ENCODE measurements around the gene LRIT1.

GRCh38 chr10:84263716-84264115 is 22.4 kb upstream of the LRIT1 start:
- TF ChIP-seq POLR2A (IDR thresholded peaks at IDR 0.05; ENCODE audit: control extremely low read depth in 1 of 2, low read depth in 2 of 2, low read length in 2 of 2) (no peak), MAX (IDR thresholded peaks at IDR 0.05) (no peak), CTCF (IDR thresholded peaks at IDR 0.05; ENCODE audit: control extremely low read depth in 1 of 3, insufficient read depth in 1 of 3, low read depth in 1 of 3, low read length in 3 of 3) (no peak), JUN (IDR thresholded peaks at IDR 0.05; ENCODE audit: low read depth, low read length) (no peak), ASH2L (IDR thresholded peaks at IDR 0.05; ENCODE audit: low read length) (no peak), ATF3 (IDR thresholded peaks at IDR 0.05; ENCODE audit: insufficient read depth, low read depth, low read length) (no peak), RNF2 (IDR thresholded peaks at IDR 0.05; ENCODE audit: borderline replicate concordance, low read depth, low read length, missing control alignments, poor library complexity, severe bottlenecking) (no peak), MAFK (IDR thresholded peaks at IDR 0.05; ENCODE audit: low read depth, low read length) (no peak), POLR2AphosphoS5 (IDR thresholded peaks at IDR 0.05; ENCODE audit: low read depth, low read length) (no peak), EZH2 (IDR thresholded peaks at IDR 0.05; ENCODE audit: low read depth, low read length, severe bottlenecking) (no peak), USF2 (IDR thresholded peaks at IDR 0.05; ENCODE audit: low read length) (no peak), ATF2 (IDR thresholded peaks at IDR 0.05; ENCODE audit: low read length) (no peak), RFX5 (IDR thresholded peaks at IDR 0.05; ENCODE audit: borderline replicate concordance, low read depth, low read length) (no peak), SIX5 (IDR thresholded peaks at IDR 0.05; ENCODE audit: low read depth, low read length) (no peak)
